HG03280 (cell line): ENCODE results near the gene POR.

ENCODE experiments used
- ATAC-seq: cut with Tn5 transposase; IDR thresholded peaks from one replicate; pipeline ENCODE4 v1.9.1; 2021; ENCODE audit warnings: mild to moderate bottlenecking, moderate library complexity; ENCODE audit not compliant: unreplicated experiment

POR gene

DNA sequence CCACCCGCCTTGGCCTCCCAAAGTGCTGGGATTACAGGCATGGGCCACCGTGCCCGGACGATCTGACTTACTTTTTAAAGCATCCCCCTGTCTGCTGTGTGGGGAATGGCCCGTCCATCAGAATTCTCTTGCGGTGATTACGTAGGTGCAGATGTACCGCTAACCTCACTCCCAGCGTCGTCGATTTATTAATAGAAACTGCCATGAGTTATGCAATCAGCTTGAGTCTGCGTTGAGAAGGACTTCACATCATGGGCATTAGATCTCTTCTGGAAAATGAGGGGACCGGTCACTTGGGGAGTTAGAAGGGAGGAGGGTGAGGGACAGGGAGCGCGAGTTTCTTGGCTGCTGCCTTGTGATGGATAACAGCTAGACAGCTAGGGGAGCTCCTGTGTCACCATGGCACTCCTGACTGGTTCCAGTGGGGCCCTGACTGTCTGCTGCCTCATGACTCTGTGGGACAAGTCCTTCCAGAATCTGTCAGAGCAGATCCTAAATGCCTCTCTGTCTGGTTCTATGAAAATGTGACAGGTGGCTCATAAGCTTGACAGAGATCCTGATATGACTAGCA is 35.2 kb downstream of the POR start:
- no peak for ATAC-seq

DNA sequence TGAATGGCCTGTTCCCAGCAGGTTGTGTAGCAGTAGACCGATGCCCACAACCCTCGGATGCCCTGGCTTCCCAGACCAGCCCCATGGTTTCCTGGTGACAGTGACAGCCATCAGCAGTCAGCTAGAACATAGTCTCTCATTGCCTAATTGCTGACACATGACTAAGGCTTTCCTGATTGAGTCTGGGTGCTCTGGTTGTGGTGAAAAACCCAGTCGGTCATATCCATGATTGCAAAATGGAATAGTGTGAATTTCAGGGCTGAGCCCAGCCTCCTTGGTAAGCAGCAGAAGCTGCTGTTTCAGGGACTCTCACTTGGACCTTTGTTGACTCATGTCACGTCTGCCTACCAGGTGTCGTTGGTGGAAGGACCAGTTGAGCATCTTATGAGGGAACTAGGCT is 36.6 kb downstream of the POR start:
- no peak for ATAC-seq

DNA sequence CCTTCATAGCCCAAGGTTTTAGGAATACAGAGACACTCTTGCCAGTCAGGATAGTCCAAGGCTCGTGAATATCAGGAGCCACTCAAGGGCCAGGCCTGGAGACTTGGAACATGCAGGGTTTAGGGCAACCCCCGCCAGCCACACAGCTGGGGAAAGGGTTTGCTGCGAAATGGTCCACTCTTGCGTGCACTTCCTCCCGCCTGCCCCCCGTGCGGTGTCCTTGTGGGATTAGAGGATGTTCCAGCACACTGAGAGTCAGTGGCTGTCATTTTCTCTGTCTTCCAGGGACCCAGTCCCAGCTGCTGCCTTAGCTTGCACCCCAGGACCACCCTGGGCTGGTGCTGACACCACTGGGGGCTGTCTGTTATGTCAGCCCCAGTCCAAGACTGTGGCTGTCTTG is 38.5 kb downstream of the POR start:
- no peak for ATAC-seq

DNA sequence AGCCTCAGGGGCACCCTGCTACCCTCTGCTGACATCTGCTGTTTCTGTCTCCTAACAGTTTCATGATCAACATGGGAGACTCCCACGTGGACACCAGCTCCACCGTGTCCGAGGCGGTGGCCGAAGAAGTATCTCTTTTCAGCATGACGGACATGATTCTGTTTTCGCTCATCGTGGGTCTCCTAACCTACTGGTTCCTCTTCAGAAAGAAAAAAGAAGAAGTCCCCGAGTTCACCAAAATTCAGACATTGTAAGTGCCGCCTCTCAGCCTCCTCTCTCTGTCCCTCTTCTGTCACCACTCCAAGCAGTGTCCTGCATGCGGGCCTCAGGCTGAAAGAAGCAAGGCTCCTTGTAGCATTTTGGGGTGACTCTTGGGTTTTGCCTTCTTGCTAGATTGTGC is 39.0 kb downstream of the POR start:
- ATAC-seq, result no peak

DNA sequence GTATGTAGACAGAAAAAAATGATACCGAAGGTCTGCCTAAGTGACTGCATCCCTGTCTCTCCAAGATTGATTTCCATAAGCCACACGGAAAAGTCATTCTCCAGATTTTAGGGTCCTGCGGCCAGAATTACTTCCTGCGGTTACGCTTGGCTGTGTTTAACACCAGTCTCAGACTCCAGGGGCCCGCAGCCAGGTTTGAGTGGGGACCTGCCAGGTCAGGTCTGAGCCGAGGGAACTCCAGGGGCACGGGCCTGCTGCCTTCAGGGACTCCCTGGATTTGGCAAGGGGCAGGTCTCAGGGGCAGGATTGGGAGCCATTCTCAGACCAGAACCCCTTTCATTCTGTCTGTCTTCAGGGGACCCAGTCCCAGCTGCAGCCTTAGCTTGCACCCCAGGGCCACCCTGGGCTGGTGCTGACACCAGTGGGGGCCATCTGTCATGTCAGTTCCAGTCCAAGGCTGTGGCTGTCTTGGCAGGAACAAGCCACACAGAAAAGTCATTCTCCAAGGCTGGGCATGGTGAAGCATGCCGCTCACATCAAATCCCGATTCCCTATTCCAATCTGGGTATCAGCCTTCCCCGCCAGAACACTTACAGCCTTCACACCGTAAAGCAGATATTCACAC is 40.5 kb downstream of the POR start:
- no peak for ATAC-seq

DNA sequence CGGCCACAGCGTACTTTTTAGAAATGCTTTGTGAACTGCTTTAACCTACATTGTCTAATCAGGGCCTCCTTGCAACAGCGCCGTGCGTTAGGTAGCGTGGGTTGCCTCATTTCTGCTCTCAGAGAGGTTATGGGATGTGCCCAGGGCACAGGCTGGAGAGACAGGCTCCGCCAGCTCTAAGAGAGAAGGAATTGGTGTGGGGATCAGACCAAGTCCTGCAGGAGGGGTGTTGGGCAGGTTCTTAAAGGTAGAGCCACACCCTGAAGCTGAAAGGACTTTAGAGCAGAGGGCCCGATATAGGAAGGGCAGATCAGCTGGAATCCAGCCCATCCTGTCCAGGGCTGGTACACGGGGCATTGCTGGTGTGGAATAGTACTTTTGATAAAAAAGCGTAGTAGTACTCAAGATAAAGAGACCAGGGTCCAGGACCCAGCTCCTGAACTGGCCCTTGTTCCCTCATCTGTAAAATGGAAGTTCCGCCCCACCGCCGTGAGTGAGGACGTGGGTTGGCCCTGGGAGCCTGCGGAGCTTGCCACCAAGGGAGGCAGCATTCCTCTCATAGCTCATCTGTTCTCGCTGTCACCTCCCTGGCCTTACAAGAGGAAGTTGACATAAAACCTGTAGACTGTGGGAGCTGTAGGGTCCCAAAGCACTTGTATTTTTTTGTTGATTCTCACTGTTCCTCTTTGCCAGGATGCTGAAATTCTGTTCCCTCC is 42.2 kb downstream of the POR start:
- ATAC-seq, result no peak

DNA sequence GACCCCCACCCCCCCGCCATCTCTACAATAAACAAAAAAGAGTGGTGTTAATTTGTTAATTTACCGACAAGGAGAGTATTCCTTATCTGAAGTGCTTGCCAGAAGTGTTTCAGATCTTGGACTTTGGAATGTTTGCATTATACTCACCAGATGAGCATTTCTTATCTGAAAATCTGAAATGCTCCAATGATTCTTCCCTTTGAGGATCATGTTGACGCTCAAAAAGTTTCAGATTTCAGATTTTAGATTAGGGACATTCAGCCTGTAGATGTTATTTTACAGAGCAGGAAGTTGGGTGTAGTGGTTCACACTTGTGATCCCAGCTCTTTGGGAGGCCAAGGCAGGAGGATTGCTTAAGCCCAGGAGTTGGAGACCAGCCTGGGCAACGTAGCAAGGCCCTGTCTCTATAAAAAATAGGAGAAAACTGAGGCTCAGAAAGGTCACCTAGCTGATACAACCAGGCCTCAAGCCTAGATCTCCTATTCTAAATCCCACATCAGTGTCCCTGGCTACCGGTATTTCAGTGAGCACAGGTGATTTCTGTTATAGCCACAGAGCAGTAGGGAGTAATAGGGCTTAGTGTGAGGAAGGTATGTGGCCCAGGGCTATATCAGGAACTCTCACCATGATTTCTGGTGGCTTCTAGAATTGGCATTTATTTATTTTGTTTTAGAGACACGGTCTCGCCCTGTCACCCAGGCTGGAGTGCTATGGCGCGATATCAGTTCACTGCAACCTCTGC is 44.0 kb downstream of the POR start:
- ATAC-seq, result no peak

DNA sequence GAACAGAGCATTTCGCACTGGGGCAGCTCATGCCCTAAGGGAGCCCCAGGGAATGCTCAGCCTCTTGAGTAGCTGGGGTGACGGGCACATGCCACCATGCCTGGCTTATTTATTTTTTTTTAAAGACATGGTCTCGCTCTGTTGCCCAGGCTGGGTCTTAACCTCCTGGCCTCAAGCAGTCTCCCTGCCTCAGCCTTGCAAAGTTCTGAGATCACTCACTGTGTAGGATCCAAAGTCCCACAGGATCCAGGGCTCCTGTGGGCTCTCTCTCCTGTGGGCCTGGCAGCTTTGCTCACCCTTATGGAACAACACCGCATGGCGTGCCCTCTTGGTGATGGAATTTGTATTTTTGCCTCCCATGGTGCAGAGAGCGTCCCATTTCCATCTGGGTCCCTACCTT is 45.4 kb downstream of the POR start:
- ATAC-seq, result no peak

DNA sequence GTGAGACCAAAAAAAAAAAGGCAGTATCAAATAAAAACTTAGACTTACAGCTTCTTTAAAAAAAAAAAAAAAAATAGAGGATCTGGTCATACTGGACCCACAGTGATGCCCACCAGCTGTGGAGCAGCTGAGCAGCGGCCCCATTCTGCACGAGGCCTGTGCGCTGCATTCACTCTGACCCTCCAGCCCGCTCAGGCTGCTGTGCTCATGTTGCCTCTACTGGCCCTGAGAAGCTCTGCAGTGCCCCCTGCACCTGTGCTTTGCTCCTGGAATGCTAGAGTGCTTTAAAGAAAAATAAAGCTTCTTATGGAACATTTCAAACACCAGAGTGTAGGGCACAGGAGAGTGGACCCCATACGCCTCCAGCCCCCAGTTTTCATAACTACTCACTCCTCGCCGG is 46.3 kb downstream of the POR start:
- no peak for ATAC-seq

DNA sequence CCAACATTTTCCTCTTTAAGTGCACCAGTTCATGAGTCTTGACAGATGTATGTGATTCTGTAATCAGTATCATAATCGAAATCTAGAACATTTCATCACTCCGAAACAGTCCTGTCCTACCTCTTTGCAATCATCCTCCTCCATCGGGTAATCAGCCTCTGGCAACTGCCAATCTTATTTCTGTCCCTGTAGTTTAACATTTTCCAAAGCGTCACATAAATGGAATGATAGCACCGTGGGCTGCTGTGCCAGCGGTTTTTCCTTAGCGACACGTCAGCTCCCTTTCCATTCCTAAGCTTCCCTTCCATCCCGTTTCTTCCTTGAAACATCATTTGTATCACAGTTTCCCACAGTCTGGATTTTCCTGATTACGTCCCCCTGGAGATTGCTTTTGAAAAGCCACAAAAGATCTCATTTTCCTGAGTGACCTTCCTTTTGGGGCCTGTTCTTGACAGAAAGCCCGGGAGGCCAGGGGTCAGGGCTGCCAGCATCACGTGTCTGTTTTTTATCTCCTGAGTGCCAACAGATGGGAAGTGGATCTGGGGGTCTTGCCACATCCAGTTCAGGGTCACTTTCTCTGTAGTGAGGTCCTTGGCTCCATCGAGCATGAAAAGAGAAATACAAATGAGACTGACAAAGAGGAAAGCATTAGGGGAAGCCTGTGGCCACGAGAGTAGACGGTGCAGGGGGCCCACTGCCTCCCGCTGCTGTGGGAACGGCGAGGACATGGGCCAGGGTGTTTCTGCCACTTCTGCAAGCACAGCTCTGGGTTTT is 47.8 kb downstream of the POR start:
- ATAC-seq, result no peak

DNA sequence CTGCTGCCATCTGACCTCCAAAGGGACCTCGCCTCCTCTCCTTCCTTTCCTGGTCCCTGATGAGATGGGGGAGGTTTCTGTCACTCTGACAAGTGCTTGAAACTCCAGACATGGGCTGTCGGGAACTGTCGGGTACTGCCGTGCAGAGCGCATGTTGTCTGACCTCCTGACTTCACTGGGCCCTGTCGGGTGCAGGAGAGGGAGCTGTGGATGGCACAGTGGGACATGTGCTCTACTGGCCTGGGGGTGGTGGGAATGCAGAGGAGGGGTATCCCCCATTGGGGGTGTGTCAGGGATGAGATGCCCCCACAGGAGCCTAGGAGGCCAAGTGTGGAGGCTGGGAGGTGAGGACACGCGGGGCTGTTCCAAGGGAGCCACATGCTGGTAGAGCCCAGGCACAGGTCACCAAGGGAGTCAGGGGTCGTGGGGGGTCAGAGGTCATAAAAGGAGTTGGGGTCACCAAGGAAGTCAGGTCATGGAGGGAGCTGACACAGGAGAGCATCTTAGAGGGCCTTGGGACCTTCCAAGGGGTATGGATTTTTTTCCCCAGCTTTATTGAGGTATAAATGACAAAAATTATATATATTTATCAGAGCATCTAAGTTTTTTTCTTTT is 48.5 kb downstream of the POR start:
- no peak for ATAC-seq

DNA sequence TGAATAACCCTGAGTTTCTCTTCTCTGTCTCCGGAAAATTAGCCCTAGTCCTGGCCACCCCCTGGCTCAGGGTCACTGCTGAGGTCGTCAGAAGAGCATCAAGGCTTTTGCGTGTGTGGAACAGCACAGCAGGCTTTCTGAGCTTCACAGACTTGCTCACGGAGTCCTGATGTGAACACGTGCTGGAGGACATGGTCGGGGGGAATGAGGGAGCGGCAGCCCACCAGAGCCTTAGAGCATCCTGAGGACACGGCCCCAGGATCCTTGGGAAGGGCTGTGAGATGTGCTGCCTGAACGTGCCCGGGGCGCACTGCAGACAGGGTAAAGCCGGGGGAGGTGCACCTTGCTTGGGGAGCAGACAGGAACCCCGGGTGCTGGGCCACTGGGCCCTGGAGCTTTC is 50.7 kb downstream of the POR start:
- no peak for ATAC-seq

DNA sequence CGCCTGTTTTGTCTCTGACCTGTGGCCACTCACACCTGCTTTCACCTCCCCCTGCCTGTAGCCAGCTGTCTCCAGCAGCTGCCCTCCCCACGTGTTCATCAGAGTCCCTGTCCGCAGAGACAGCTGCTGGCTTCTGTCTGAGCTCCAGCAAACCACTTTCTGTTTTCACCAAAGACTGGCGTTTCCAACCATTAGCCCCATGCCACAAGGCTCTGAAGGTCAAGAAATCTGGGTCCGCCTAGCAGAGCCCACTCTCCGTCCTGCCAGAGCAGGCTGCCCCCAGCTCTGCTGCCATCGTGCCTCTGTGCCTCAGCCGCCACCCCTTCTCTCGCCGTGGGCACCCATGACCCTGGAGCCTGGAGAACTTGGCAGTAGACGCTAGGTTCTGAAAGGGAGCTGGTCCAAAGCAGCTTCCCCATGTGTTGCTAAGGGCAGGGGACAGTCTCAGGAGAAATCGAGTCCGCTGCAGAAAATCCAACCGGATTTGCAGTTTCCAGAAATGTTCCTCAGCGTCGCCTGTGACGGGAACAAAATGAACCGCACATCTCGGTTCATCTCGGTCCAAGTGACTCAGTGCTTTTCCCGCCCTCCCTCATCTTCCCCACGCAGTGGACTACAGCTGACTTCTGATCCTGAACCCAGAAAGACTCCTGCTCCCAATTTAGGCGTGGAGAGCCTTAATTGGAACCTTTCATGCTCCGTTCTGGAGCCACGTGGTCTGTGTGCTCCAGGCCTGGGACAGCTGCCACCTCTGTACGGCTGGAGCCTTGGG is 51.4 kb downstream of the POR start:
- no peak for ATAC-seq

DNA sequence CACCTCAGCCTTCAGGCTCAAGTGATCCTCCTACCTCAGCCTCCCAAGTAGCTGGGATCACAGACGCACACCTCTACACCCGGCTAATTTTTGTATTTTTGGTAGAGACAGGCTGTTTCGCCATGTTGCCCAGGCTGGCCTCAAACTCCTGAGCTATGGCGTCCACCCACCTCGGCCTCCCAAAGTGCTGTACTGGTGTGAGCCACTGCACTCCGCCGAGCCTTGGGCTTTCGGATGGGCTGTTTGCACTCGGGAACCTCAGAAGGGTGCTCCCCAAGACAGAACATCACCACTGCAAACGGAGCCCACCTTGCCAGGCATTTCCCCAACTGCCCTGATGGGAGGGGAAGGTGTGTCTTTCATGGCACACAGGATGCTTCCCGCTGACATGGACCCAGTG is 52.1 kb downstream of the POR start:
- no peak for ATAC-seq

DNA sequence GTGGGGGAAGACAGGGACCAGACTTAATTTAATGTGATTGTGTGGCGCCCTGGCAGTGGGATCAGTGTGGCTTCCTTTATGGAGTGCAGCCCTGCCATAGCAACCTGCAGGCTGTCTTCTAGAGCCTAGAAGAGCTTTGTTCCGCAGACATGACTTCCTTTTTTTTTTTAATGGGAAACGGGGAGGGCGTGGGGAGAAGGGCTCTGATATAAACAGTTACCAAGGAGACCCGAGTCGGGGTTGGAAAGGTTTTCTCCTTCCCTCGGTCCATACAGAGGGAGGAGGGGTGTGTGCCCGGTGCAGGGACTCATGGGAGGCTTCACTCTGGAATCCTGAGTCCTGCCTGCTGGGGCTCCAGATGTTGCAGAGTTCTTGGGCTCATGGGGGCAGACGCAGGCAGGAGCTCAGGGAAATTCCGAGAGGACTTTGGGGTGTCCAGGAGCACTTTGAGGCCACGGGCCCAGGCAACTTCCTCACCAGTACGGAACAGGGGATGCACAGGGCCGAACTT is 52.6 kb downstream of the POR start:
- ATAC-seq, result no peak

DNA sequence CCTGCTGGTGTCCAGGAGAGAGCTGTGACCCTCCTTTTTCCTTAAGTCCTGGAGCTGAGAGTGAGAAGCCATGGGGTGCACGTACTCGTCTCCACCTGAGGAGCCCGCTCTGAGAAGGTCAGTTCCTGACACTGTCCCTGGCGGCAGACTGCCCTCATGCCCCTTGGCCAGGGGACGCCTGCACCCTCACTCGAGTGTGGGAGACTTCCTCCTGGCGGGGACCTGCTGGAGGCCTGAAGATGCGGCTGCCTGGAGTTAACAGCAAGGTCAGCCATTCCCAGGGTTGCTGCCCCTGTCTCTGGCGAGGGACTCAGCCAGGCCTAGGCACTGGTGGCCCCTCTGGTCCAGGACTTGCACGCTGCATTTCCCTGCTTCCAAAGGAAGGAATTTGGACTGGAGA is 53.1 kb downstream of the POR start:
- no peak for ATAC-seq

DNA sequence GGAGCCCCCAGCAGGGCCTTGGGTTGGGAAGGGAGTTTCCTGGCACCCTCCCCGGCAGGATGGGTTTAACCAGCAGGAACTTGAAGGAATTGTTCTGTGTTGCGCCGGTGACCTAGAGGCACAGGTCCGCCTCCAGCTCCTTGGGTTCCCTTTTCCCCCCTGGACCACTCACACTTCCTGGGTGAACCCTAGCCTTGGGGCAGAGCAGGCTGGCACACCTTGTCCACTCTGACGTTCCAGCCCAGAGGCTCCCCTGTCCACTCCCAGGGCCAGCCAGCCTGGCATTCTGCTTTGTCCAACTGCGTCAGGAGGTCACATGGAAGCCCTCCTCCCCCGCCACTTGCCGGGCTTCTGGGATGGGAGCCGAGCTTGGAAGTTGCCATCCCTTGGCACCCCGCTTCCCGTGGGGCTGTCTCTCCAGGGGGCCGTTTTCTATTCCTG is 53.6 kb downstream of the POR start:
- no peak for ATAC-seq

DNA sequence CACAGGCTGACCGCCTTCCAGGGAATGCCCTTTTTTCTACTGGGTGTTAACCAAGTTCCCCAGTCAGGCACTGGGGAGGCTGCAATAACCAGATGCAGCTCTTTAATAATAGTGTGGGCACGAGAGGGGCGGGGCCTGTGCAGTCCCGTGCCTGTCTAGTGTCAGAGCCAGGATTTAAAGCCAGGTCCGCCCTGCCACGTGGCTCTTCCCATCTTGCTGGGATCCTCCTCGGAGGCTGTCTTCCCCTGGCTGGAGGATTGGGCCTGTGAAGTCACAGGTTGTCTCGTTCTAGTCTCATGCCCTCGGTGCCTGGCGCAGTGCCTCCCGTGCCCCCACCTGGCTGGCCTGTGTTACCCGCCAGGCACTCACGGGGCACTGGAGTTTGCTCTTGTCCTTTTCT is 54.2 kb downstream of the POR start:
- no peak for ATAC-seq

DNA sequence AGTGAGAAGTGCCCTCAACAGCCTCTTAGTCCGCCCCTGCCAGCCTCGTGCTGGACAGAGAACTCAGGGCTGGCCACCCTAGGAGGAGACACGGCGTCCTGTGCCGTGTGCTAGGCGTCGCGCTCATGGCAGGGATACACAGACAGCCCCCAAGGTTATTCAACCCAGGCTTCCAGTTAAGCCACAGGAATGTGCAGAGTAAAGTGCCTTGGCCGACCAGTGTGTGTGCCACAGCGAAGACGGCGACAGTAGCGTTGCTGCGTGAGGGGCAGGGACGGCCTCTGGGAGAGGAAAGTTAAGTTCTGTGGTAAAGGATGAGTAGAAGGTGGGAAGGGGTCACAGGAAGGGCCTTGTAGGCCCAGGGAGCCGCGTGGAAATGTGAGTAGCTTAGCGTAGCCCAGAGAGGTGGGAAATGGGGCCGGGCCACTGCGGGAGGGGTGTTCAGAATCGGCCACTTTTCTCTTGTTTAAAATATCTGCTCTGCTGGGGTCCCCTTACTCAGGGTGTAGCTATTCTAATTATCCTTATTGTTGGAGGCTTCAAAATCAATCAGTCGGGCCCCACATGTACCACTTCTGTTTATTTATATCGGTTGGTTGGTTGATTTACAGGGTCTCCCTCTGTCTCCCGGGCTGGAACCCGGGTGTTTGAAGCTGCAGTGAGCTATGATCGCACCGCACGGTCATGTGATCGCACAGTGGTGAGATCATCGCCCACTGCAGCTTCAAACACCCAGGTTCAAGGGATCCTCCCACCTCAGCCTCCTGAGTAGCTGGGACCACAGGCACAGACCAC is 54.9 kb downstream of the POR start:
- no peak for ATAC-seq
